Measurements from ENCODE around the gene C3orf20.
"Not testable (repeated sequence)": the region's sequence is repeated elsewhere in the genome, so short reads cannot be mapped to it uniquely, and the experiment has no call there.

The C3orf20 gene

DNA sequence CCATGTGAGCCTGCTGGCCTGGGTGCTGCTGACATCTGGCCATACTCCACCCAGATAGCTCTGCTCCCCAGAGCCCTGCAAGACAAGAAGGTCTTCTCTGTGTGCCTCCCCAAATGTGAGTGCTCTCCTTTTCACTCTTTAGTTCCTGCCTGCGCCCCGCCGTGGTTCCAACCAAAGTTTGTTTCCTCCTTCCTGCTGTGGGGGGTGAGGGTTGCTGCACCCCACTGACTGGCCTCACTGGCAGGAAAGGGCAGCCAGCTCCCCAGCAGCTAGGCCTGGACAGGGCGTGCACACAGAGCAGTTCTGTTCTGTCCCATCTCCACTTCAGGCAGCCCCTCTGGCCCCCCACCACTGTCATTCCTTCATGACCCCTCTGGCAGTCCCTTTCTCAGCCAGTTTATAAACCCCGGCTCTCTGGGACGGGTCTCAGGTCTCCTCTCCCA is 28.8 kb upstream of the C3orf20 start:
- no peak overlapping the region for H3K4me3 ChIP-seq
- no peak for DNase-seq (ENCODE audit: low read depth, low spot score)
- TF ChIP-seq POLR2AphosphoS5 (IDR thresholded peaks at IDR 0.05; ENCODE audit: borderline replicate concordance, low read depth, low read length) (no peak), EZH2 (IDR thresholded peaks at IDR 0.05) (no peak), FOXP2 (optimal IDR thresholded peaks at IDR 0.05; ENCODE audit: control extremely low read depth, extremely low read length, insufficient read depth) (no peak)
- no peaks in the 10 kb centered on the region for H3K36me3 ChIP-seq (ENCODE audit: insufficient read depth, low read length)
- no peak overlapping the region for H3K27ac ChIP-seq
- no peaks in the 10 kb centered on the region for H3K9me3 ChIP-seq (ENCODE audit: low read depth, low read length)
- H3K9ac ChIP-seq (ENCODE audit: insufficient read length) = no peak overlapping the region

DNA sequence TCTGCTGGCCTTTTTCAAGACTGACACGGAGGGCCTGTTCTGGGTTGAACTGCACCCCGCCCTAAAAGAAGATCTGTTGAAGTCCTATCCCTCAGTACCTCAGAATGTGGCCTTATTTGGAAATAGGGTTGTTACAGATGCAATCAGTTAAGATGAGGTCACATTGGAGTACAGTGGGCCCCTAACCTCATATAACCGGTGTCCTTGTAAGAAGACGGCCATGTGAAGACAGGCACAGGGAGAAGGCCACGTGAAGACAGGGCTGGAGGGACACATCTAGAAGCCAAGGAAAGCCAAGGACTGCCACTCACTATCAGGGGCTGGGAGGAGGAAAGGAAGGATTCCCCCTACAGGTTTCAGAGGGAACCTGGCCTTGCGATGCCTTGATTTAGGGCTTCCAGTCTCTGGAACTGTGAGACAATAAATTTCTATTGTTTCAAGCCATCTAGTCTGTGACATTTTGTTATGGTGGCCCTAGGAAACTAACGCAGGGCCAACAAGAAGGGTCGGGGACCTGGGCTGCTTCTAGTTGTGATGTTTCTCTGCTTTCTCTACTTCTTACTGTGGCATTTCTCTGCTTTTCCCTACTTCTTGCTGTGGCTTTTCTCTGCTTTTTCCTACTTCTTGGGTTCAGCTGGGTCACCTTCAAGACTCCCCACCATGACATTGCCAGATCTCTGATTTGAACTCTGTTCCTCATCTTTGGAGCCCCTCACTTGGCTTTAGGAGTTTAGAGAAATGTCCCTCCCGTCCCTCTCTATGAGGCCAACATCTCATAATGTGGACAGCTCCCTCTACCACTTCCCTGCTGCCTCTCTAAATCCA is 28.1 kb upstream of the C3orf20 start:
- H3K27ac ChIP-seq = no peak overlapping the region
- H3K4me3 ChIP-seq = no peak overlapping the region
- TF ChIP-seq EZH2 (IDR thresholded peaks at IDR 0.05) = no peak
- TF ChIP-seq POLR2AphosphoS5 (IDR thresholded peaks at IDR 0.05; ENCODE audit: borderline replicate concordance, low read depth, low read length) = no peak
- TF ChIP-seq FOXP2 (optimal IDR thresholded peaks at IDR 0.05; ENCODE audit: control extremely low read depth, extremely low read length, insufficient read depth) = no peak
- no peaks in the 10 kb centered on the region for H3K9me3 ChIP-seq (ENCODE audit: low read depth, low read length)
- DNase-seq (ENCODE audit: low read depth, low spot score) = no peak
- H3K9ac ChIP-seq (ENCODE audit: insufficient read length) = no peak overlapping the region
- no peaks in the 10 kb centered on the region for H3K36me3 ChIP-seq (ENCODE audit: insufficient read depth, low read length)

DNA sequence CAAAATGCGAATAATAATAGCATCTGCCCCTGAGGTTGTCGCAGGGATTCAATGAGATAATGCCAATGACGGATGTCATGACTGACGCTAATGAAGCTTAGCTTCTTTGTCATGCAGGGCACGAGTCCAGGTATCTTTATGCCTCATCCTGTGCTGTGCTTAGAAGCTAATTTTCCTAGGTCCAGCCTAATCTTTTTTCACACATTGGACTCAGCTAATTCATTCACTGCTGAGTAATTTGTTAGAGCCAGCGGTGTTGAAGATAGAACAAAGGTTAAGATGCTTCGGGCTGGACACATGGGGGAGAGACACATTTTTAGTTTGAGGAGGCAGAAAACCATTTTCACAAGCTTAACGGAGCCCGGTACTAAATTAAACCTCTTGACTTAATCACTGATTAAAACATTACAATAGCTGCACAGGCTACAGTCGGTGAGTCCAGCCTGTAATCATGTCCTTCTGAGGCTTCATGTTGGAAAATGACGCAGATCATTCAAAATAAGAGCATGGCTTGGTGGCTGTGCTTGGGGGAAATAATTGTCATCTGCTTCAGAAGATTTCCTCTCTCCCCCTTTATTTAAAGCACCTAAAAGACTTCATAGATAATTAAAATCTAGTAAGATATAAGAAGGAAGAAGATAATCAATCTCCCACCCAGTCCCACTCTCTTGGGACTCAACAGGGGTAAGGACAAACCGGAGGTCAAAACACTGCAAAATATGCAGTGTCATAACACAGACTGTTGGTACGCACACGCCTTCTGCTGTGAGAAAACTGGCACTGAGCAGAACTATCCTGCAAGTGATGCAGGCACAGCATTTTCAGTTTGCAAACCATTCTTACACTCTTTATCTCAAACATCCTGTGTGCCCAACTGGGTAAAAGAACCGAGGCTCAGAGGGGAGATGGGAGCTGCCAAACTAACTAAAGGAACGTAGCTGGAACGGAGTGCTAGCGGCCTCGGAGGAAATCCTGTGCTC is 26.7 kb upstream of the C3orf20 start:
- Histone ChIP-seq H3K4me3 (no peak overlapping the region), H3K27ac (no peak overlapping the region), H3K9ac (ENCODE audit: insufficient read length) (no peak overlapping the region), H3K9me3 (ENCODE audit: low read depth, low read length) (no peaks in the 10 kb centered on the region), H3K36me3 (ENCODE audit: insufficient read depth, low read length) (no peaks in the 10 kb centered on the region)
- TF ChIP-seq FOXP2 (optimal IDR thresholded peaks at IDR 0.05; ENCODE audit: control extremely low read depth, extremely low read length, insufficient read depth) = no peak
- TF ChIP-seq EZH2 (IDR thresholded peaks at IDR 0.05) = no peak
- no peak for TF ChIP-seq POLR2AphosphoS5 (IDR thresholded peaks at IDR 0.05; ENCODE audit: borderline replicate concordance, low read depth, low read length)
- DNase-seq (ENCODE audit: low read depth, low spot score) = no peak

DNA sequence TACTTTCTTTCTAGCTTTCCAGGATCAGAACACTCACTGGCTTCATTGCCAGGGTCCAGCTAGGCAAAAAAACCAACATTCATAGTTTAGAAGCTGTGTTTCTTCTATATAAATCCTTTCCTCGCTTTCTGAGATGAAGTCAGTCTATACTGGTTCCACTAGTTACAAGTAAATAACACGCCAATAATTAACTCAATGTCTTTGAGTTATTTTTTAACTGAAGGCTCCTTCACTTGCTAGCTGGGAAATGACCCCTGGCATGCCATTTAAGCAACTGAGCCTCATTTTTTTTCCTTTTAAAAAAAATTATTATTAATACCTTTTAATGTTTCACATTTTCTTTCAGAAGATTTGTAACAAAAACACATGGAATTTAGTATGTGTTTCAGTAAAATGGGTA is 25.5 kb upstream of the C3orf20 start:
- H3K9ac ChIP-seq (ENCODE audit: insufficient read length) = no peak overlapping the region
- no peak overlapping the region for H3K4me3 ChIP-seq
- no peaks in the 10 kb centered on the region for H3K9me3 ChIP-seq (ENCODE audit: low read depth, low read length)
- no peak for TF ChIP-seq FOXP2 (optimal IDR thresholded peaks at IDR 0.05; ENCODE audit: control extremely low read depth, extremely low read length, insufficient read depth)
- TF ChIP-seq POLR2AphosphoS5 (IDR thresholded peaks at IDR 0.05; ENCODE audit: borderline replicate concordance, low read depth, low read length) = no peak
- no peak for TF ChIP-seq EZH2 (IDR thresholded peaks at IDR 0.05)
- DNase-seq (ENCODE audit: low read depth, low spot score) = no peak
- no peaks in the 10 kb centered on the region for H3K36me3 ChIP-seq (ENCODE audit: insufficient read depth, low read length)
- no peak overlapping the region for H3K27ac ChIP-seq

DNA sequence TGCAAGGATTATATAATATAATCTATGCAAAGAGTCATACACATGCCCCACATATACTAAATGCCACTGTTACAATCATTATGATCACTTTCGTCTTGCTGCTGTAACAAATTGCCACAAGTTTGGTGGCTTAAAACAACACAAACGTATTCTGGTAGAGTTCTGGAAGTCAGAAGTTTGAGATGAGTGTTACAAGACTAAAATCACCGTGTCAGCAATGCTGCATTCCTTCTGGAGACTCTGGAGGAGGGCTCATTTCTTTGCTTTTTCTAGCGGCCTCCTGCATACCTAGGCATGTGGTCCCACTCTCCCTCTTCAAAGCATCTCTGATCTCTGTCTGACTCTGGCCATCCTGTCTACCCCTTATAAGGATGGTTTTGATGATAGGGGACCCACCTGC is 24.7 kb upstream of the C3orf20 start:
- Histone ChIP-seq H3K9me3 (ENCODE audit: low read depth, low read length) (no peaks in the 10 kb centered on the region), H3K27ac (no peak overlapping the region), H3K4me3 (no peak overlapping the region), H3K36me3 (ENCODE audit: insufficient read depth, low read length) (no peaks in the 10 kb centered on the region; the same call in 1 of the 2 replicates), H3K9ac (ENCODE audit: insufficient read length) (no peak overlapping the region)
- TF ChIP-seq EZH2 (IDR thresholded peaks at IDR 0.05) = no peak
- TF ChIP-seq FOXP2 (optimal IDR thresholded peaks at IDR 0.05; ENCODE audit: control extremely low read depth, extremely low read length, insufficient read depth) = no peak
- TF ChIP-seq POLR2AphosphoS5 (IDR thresholded peaks at IDR 0.05; ENCODE audit: borderline replicate concordance, low read depth, low read length) = no peak
- no peak for DNase-seq (ENCODE audit: low read depth, low spot score)

DNA sequence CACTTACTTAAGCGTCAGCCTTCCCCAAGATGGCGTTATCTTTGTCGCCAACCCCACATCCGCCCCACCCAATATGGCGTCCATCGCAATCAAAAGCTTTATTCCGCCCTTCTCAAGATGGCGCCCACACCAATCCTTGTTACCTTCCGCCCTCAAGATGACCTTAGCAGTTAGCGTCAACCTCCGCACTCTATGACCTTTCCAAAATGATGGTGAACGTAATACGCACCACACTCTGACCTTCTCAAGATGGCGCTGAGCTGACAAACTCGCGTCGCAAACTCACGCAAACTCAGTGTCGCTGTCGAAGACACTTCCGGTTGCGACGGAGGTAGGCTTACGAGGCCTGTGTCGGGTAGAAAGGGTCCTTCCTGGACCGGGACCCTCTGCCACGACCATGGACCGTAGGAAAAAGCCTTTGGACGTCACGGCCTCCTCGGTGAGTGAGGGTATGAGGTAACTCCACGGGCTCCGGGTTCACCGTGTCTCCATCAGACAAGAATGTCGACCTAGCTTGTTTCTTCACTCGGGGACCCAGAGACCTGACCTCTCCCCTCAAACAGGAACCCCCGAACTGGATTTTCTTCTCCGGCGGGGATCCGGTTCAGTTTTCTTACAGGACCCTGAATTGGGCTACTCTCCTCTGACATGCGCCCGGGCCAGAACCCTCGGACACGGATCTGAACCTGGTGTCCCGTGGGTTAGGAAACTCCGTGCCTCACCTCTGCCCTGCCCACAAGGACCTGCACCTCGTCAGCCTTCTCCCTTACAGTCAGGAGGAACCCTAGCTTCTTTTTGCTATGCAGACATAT is 23.3 kb upstream of the C3orf20 start, which contains the start of gene CCDC174:
Gene CCDC174 (plus strand): TSS at position 323 of the 812 bp plus-strand sequence. CDS start 75 bp downstream, at position 398.
- peak within 1 kb of the TSS; percentile 85 for H3K4me3 ChIP-seq
- H3K27ac ChIP-seq = peak within 1 kb of the TSS; percentile 76
- peak; percentile 95 for DNase-seq (ENCODE audit: low read depth, low spot score)

DNA sequence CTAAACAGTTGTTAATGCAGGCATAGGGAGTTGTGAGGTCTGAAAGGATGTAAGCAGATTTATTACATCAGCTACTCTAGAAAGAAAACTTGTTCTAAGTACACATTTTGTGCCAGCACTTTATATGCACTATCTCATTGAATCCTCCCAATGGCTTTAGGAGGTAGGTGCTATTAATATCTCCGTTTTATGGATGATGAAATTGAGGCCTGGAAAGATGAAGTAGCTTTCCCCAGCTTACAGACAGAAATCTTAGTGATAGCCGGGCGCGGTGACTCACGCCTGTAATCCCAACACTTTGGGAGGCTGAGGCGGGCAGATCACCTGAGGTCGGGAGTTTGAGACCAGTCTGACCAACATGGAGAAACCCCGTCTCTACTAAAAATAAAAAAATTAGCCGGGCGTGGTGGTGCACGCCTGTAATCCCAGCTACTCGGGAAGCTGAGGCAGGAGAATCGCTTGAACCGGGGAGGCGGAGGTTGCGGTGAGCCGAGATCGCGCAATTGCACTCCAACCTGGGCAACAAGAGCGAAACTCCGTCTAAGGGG is 22.5 kb upstream of the C3orf20 start:
- H3K9me3 ChIP-seq (ENCODE audit: low read depth, low read length); DNase-seq (ENCODE audit: low read depth, low spot score); H3K27ac ChIP-seq: not testable (repeated sequence)
- Histone ChIP-seq H3K4me3 (peak overlapping the region; percentile 85), H3K36me3 (ENCODE audit: insufficient read depth, low read length) (peaks cover 13% of the 10 kb centered on the region; the same call in 1 of the 2 replicates), H3K9ac (ENCODE audit: insufficient read length) (peak overlapping the region; percentile 90)

More for the DNA sequence above, 23.3 kb upstream of the C3orf20 start, which contains the start of gene CCDC174:
- no peak for TF ChIP-seq EZH2 (IDR thresholded peaks at IDR 0.05)
- TF ChIP-seq POLR2AphosphoS5 (IDR thresholded peaks at IDR 0.05; ENCODE audit: borderline replicate concordance, low read depth, low read length) = peak; percentile 91
- peak within 1 kb of the TSS; percentile 90 for H3K9ac ChIP-seq (ENCODE audit: insufficient read length)
- H3K9me3 ChIP-seq (ENCODE audit: low read depth, low read length) = no peaks in the 10 kb centered on the region
- peaks cover 13% of the 10 kb centered on the region; the same call in 1 of the 2 replicates for H3K36me3 ChIP-seq (ENCODE audit: insufficient read depth, low read length)

Measured in SK-N-MC (cell line).